Liver (tissue), 3 donors: ENCODE measurements around the gene FARSA.

Experiments used
- GABPA ChIP-seq, 2 donors: IDR thresholded peaks in 1 of 2; conservative IDR thresholded peaks in 1 of 2; 2 replicates each; pipeline ENCODE4 v1.6.1; 2016; ENCODE audit warnings: antibody characterized with exemption in 2 of 2, mild to moderate bottlenecking in 1 of 2, moderate library complexity in 1 of 2
- SP1 ChIP-seq: IDR thresholded peaks from 2 replicates; pipeline ENCODE4 v1.6.1; 2018; ENCODE audit warnings: antibody characterized with exemption, mild to moderate bottlenecking
- TAF1 ChIP-seq: conservative IDR thresholded peaks from 2 replicates; pipeline ENCODE4 v1.6.1; 2016; ENCODE audit warnings: antibody characterized with exemption, mild to moderate bottlenecking
- TF ChIP-seq, protein P1 (sequence below): fragments of 150-350 bp; IDR thresholded peaks from 2 replicates; pipeline ENCODE4 v1.5.1; 2017; ENCODE audit warnings: improper control_type of control experiment, low read depth, low read length; ENCODE audit not compliant: missing input control
- TF ChIP-seq, protein P2 (sequence below): IDR thresholded peaks from 2 replicates; pipeline ENCODE4 v1.6.1; 2016; ENCODE audit warnings: antibody characterized with exemption
- donor health status: healthy.
- donor health status: healthy.

DNA sequence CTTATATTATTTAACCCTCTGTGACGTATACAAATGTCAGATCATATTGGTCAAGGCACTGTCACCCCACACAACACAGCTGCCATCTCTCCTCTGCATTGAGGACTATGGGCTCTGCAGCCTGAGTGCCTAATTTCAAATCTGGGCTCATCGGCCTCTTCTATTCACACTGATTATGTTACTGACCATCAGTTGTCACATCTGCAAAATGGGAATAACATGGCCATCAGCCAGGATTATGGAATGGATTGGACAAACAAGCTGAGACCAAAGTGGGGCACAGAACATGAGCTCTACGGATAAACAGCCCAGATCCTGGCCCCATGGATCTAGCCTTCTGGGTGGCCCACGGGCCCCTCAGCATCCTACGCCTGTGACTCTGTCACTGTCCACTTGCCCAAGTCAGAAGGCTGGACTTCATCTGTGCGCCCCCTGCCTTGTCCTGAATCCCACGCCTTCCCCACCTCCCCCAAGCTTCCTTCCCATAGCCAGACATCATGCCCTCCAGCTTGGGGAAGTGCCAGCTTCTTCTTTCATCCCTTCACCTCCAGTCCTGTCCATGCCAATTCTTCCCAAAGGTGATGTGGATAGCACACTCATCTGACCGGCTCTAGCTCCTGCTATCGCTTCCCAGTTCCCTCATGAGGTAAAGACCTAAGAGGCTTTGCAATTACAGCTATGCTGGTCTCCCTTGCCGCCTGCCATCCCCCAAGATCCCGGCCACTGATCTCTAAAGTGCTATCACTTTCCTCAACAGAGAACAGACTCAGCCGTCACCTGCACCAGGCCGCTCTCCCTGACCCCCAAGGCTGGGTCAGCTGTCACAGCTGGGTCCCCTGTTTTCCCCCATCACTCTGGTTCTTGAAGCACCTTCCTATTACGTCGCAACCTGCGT lies 872 bp downstream of the FARSA start:
- TF ChIP-seq, protein P1, sequence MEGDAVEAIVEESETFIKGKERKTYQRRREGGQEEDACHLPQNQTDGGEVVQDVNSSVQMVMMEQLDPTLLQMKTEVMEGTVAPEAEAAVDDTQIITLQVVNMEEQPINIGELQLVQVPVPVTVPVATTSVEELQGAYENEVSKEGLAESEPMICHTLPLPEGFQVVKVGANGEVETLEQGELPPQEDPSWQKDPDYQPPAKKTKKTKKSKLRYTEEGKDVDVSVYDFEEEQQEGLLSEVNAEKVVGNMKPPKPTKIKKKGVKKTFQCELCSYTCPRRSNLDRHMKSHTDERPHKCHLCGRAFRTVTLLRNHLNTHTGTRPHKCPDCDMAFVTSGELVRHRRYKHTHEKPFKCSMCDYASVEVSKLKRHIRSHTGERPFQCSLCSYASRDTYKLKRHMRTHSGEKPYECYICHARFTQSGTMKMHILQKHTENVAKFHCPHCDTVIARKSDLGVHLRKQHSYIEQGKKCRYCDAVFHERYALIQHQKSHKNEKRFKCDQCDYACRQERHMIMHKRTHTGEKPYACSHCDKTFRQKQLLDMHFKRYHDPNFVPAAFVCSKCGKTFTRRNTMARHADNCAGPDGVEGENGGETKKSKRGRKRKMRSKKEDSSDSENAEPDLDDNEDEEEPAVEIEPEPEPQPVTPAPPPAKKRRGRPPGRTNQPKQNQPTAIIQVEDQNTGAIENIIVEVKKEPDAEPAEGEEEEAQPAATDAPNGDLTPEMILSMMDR: no peak
- no peak for TF ChIP-seq GABPA (IDR thresholded peaks at IDR 0.05 in 1 of 2, conservative IDR thresholded peaks at IDR 0.05 in 1 of 2)
- TF ChIP-seq TAF1: no peak
- TF ChIP-seq SP1: no peak
- TF ChIP-seq, protein P2, sequence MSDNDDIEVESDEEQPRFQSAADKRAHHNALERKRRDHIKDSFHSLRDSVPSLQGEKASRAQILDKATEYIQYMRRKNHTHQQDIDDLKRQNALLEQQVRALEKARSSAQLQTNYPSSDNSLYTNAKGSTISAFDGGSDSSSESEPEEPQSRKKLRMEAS: no peak
